Loucy (cell line): ENCODE data around the gene DOK7.

Source experiments
- H2AFZ ChIP-seq: fragments of 200-600 bp; sonication (generic); 2 replicates; pipeline ENCODE4 v1.6.0; 2016; ENCODE audit warnings: antibody characterized with exemption, mild to moderate bottlenecking, low read length, moderate library complexity
- H3F3A ChIP-seq: fragments of 200-600 bp; 2 replicates; pipeline ENCODE4 v1.6.0; 2016; ENCODE audit warnings: antibody characterized with exemption, low read depth, mild to moderate bottlenecking
- H3K27me3 ChIP-seq: fragments of 200-600 bp; sonication (generic); 2 replicates; pipeline ENCODE4 v1.6.1; 2014; ENCODE audit warnings: low read length, mild to moderate bottlenecking; ENCODE audit not compliant: insufficient read depth, poor library complexity, severe bottlenecking
- H3K36me3 ChIP-seq: fragments of 200-600 bp; sonication (generic); 2 replicates; pipeline ENCODE4 v1.6.1; 2016; ENCODE audit warnings: low read length; ENCODE audit not compliant: insufficient read depth
- H3K4me1 ChIP-seq: fragments of 200-600 bp; sonication (generic); 2 replicates; pipeline ENCODE4 v1.5.1; 2014; ENCODE audit warnings: low read length, mild to moderate bottlenecking; ENCODE audit not compliant: insufficient read depth, poor library complexity, severe bottlenecking
- H3K4me2 ChIP-seq: fragments of 200-600 bp; sonication (generic); 2 replicates; pipeline ENCODE4 v1.6.0; 2014; ENCODE audit warnings: antibody characterized with exemption, low read length, low read depth, mild to moderate bottlenecking; ENCODE audit not compliant: poor library complexity, severe bottlenecking
- H3K4me3 ChIP-seq: fragments of 200-600 bp; sonication (generic); 2 replicates; pipeline ENCODE4 v1.5.1; 2014; ENCODE audit warnings: low read length, mild to moderate bottlenecking, mixed read lengths; ENCODE audit not compliant: poor library complexity, severe bottlenecking
- H3K79me2 ChIP-seq: fragments of 200-600 bp; sonication (generic); 2 replicates; pipeline ENCODE4 v1.6.1; 2014; ENCODE audit warnings: low read length; ENCODE audit not compliant: insufficient read depth
- H3K9ac ChIP-seq: fragments of 200-600 bp; sonication (generic); 2 replicates; pipeline ENCODE4 v1.6.0; 2014; ENCODE audit warnings: mild to moderate bottlenecking, low read depth, low read length, moderate library complexity; ENCODE audit not compliant: poor library complexity, severe bottlenecking
- H3K9me2 ChIP-seq: fragments of 200-600 bp; sonication (generic); replicated peaks from 2 replicates; pipeline ENCODE4 v1.6.1; 2016; ENCODE audit warnings: low read depth, low read length, mixed read lengths
- H3K9me3 ChIP-seq: fragments of 200-600 bp; sonication (generic); 2 replicates; pipeline ENCODE4 v1.6.1; 2014; ENCODE audit warnings: mild to moderate bottlenecking, antibody characterized with exemption, low read length, low read depth; ENCODE audit not compliant: insufficient read depth
- H4K20me1 ChIP-seq: fragments of 200-600 bp; sonication (generic); 2 replicates; pipeline ENCODE4 v1.6.0; 2014; ENCODE audit warnings: antibody characterized with exemption, low read length, mild to moderate bottlenecking; ENCODE audit not compliant: insufficient read depth, poor library complexity, severe bottlenecking
- EZH2phosphoT487 ChIP-seq: fragments of 200-600 bp; IDR thresholded peaks from 2 replicates; pipeline ENCODE4 v1.6.1; 2018; ENCODE audit warnings: antibody characterized with exemption, mild to moderate bottlenecking, moderate library complexity, borderline replicate concordance
- TF ChIP-seq, protein P1 (sequence below): fragments of 200-600 bp; sonication (generic); conservative IDR thresholded peaks from 2 replicates; pipeline ENCODE4 v1.5.1; 2014; ENCODE audit warnings: mild to moderate bottlenecking, antibody characterized with exemption, low read length

DOK7 gene

DNA sequence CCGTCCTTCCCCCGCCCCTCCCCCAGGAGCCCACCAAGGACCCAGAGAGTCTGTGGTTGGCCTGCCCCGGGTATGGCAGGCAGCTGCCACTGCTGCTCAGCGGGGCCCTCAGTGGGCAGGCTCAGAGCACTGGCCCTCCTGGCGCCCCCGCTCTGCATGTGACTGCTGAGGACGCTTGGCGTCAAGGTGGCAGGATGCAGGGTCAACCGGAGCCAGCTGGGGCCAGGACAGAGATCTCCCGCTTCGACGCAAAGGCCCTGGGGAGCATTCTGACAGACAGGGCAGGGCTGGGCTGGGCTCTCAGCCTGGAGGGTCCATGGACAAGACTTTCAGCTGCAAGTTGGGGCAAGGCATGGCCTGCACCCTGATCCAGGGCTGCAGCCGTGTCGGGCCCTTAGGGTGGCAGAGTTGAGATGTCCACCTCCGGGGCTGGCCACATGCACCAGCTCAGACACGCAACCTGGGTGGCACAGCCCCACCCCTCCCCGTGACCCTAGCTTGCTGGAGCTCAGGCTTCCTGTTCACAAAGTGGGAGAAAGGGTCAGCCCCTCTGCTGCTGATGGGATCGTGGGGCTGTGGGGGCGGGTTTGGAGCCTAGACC, 38.8 kb downstream of the DOK7 start:
- TF ChIP-seq EZH2phosphoT487, result no peak
- TF ChIP-seq, protein P1, sequence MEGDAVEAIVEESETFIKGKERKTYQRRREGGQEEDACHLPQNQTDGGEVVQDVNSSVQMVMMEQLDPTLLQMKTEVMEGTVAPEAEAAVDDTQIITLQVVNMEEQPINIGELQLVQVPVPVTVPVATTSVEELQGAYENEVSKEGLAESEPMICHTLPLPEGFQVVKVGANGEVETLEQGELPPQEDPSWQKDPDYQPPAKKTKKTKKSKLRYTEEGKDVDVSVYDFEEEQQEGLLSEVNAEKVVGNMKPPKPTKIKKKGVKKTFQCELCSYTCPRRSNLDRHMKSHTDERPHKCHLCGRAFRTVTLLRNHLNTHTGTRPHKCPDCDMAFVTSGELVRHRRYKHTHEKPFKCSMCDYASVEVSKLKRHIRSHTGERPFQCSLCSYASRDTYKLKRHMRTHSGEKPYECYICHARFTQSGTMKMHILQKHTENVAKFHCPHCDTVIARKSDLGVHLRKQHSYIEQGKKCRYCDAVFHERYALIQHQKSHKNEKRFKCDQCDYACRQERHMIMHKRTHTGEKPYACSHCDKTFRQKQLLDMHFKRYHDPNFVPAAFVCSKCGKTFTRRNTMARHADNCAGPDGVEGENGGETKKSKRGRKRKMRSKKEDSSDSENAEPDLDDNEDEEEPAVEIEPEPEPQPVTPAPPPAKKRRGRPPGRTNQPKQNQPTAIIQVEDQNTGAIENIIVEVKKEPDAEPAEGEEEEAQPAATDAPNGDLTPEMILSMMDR, result no peak
- no peak overlapping the region for H3K9ac ChIP-seq
- no peak overlapping the region for H2AFZ ChIP-seq
- no peak overlapping the region for H3K4me3 ChIP-seq
- H3K9me2 ChIP-seq, result no peaks in the 10 kb centered on the region
- H3K4me1 ChIP-seq, result no peaks in the 10 kb centered on the region
- no peaks in the 10 kb centered on the region for H4K20me1 ChIP-seq
- no peaks in the 10 kb centered on the region for H3K9me3 ChIP-seq
- H3K36me3 ChIP-seq, result peaks cover 8% of the 10 kb centered on the region; the same call in 1 of the 2 replicates
- no peaks in the 10 kb centered on the region for H3F3A ChIP-seq
- H3K79me2 ChIP-seq, result no peaks in the 10 kb centered on the region
- H3K27me3 ChIP-seq, result no peaks in the 10 kb centered on the region
- no peak overlapping the region for H3K4me2 ChIP-seq

DNA sequence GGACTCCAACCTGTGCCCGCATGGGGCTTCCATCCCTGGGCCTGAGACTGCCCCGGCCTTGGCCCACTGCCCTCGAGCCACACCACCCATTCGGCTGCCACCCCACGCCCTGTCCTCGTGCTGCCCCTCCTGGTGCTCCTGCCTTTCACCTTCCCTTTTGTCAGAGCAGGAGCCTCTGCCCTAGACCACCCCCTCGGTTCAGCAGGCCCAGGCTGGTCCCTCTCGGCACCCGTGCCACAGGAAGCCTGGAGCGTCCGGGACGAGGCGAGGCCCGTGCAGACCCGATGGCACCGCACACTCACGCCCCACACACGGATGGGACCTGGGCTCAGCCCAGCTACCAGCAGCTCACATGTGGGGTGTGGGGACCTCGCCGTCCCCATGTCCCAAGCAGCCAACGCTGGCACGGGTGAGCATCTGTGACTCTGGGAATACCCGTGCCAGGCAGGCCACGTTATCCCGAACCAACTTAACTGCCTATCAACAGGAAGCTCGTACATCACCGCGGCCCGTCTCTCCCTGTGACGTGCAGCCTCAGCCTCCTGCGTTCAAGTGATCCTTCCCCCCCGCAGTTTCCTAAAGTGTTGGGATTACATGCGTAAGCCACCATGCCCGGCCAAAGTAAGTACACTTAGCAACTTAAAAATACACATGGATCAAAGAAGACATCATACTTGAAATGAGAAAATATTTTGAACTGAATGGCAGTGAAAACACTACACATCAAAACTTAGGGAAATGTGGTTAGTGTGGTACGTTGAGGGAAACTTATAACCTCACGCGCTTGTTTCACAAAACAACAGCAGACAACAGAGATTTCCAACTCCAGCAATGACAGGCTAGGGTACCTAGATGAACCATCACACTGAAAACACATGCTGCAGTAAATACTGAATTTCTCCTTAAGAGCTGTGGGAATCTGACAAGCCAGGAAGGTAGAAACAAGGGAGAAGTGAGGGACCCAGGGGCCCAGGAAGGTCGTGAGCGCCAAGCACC, 40.1 kb downstream of the DOK7 start:
- H3K4me2 ChIP-seq, result no peak overlapping the region
- no peaks in the 10 kb centered on the region for H3K9me2 ChIP-seq
- H3K27me3 ChIP-seq, result no peaks in the 10 kb centered on the region
- H3K9me3 ChIP-seq, result no peaks in the 10 kb centered on the region
- no peak overlapping the region for H2AFZ ChIP-seq
- H4K20me1 ChIP-seq, result no peaks in the 10 kb centered on the region
- H3K9ac ChIP-seq, result no peak overlapping the region
- no peaks in the 10 kb centered on the region for H3F3A ChIP-seq
- H3K36me3 ChIP-seq, result peaks cover 8% of the 10 kb centered on the region; the same call in 1 of the 2 replicates
- TF ChIP-seq EZH2phosphoT487, result no peak
- H3K79me2 ChIP-seq, result no peaks in the 10 kb centered on the region
- H3K4me1 ChIP-seq, result no peaks in the 10 kb centered on the region
- H3K4me3 ChIP-seq, result no peak overlapping the region

DNA sequence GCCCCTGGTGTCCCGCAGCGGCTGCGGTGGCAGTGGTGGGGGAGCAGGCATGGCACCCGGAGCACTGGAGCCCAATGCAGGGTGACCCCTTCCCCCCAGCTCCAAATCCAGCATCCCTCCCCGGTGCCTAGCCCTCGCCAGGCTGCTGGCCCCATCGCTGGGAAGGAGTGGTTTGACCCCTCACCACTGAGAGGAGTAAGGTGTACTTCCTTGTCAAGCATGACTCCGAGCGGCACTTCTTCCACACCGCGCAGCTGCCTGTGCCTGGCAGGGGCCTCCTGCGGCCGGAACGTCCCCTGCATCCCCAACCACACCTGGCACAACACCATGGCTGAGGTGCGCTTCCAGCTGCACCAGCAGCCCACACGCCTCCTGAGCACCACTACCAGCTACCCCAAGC, 42.1 kb downstream of the DOK7 start:
- TF ChIP-seq, protein P1, result no peak
- no peak for TF ChIP-seq EZH2phosphoT487
- Histone ChIP-seq H3K9ac (no peak overlapping the region), H3K4me2 (no peak overlapping the region), H3K4me3 (no peak overlapping the region), H4K20me1 (no peaks in the 10 kb centered on the region), H3K9me2 (no peaks in the 10 kb centered on the region), H3K36me3 (peaks cover 19% of the 10 kb centered on the region; the same call in 1 of the 2 replicates), H3F3A (no peaks in the 10 kb centered on the region), H3K4me1 (no peaks in the 10 kb centered on the region), H2AFZ (no peak overlapping the region), H3K79me2 (no peaks in the 10 kb centered on the region), H3K9me3 (no peaks in the 10 kb centered on the region), H3K27me3 (no peaks in the 10 kb centered on the region)
